ENCODE data around the gene KNDC1. TPM values are rescaled to one million over a fixed set of nuclear protein-coding genes. Genes with fewer than 3 reads are reported as not detected.

Gene KNDC1
- total RNA-seq, 4 donors from 2014 or later = 2.1 to 9.3 (median 3.5) TPM

DNA sequence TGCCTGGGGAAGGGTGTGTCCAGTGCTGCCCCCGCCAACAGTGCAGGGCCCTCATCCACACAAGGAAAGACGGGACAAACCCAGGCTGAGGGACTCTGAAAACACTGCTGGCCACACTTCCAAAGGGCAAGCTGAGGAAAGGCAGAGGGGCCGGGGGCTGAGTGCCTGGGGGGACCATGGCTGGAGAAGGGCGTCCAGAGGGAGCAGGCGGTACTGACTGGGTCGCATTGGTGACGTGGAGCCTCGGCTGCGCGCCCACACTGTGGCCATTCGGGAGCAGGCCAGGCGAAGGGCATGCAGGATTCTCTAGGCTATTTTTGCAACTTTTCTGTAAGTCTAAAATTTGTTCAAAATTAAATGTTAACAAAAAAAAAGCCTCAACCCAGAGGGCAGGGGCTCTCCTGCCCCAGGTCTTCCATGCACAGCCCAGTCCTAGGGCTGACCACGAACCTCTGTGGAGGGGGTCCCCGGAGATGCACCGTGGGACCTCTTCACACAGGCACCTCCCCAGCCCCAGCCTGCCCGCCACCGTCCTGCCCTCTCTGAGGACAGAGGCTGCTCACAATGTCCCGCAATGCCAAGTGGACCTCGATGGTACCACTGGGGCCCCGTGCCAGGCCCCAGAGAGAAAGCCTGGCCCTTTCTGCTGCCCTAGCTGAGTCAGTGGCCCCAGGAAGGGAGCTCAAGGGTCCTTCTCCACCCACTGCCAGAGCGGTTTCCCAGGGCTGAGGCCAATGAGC, 106.2 kb downstream of the KNDC1 start:
- no peak for TF ChIP-seq POLR2A (IDR thresholded peaks at IDR 0.05)
- intact Hi-C loops (cut with DNase I) = no loop called here
- Histone ChIP-seq H3K4me3 (replicated peaks in 1 of 3) (no peak overlapping the region), H3K4me1 (peaks cover 1 to 8% of the 10 kb centered on the region in 2 donors), H3K27me3 (no peaks in the 10 kb centered on the region), H3K27ac (no peak overlapping the region), H3K36me3 (no peaks in the 10 kb centered on the region), H3K9me3 (no peaks in the 10 kb centered on the region)
- WGBS, 2 donors = 73 to 93% methylated on average over 18 to 21 of the region's 21 CpGs
- no peak for DNase-seq

- WGBS, 2 donors = 81 to 90% methylated on average over 2 to 12 of the region's 14 CpGs
Observed at GRCh38 chr10:133267293-133267692, 107.3 kb downstream of the KNDC1 start.

DNA sequence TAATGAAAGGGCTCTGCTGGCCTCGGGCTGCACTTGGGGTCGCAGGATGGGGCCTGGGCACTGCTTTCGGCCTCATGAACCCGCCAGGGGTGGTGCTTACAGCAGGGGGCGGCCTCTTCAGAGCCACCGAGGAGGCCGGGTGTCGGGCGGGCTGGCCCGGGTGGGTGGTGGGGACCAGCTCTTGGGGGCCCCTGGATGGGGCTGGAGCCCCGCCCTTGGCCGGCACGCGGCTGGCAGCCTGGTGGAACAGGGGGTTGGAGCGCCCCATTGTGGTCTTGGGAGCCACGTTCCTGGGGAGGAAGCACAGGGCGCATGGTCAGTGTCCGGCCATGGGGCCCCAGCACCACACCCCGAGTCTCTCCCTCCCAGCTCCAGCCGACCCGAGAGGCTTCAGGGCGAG, 107.8 kb downstream of the KNDC1 start:
- WGBS, 2 donors = 95 to 97% methylated on average over 4 to 10 of the region's 22 CpGs
- no peaks in the 10 kb centered on the region for H3K36me3 ChIP-seq
- DNase-seq = no peak

More at GRCh38 chr10:133267293-133267692, 107.3 kb downstream of the KNDC1 start:
- intact Hi-C loops (cut with DNase I) = no loop called here
- Histone ChIP-seq H3K36me3 (no peaks in the 10 kb centered on the region), H3K27me3 (no peaks in the 10 kb centered on the region), H3K4me1 (peaks cover 0 to 4% of the 10 kb centered on the region in 2 donors), H3K9me3 (no peaks in the 10 kb centered on the region), H3K27ac (no peak overlapping the region), H3K4me3 (replicated peaks in 1 of 3) (no peak overlapping the region)
- DNase-seq = no peak
- no peak for TF ChIP-seq POLR2A (IDR thresholded peaks at IDR 0.05)
- TF ChIP-seq, protein P1, sequence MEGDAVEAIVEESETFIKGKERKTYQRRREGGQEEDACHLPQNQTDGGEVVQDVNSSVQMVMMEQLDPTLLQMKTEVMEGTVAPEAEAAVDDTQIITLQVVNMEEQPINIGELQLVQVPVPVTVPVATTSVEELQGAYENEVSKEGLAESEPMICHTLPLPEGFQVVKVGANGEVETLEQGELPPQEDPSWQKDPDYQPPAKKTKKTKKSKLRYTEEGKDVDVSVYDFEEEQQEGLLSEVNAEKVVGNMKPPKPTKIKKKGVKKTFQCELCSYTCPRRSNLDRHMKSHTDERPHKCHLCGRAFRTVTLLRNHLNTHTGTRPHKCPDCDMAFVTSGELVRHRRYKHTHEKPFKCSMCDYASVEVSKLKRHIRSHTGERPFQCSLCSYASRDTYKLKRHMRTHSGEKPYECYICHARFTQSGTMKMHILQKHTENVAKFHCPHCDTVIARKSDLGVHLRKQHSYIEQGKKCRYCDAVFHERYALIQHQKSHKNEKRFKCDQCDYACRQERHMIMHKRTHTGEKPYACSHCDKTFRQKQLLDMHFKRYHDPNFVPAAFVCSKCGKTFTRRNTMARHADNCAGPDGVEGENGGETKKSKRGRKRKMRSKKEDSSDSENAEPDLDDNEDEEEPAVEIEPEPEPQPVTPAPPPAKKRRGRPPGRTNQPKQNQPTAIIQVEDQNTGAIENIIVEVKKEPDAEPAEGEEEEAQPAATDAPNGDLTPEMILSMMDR (IDR thresholded peaks at IDR 0.05) = no peak

DNA sequence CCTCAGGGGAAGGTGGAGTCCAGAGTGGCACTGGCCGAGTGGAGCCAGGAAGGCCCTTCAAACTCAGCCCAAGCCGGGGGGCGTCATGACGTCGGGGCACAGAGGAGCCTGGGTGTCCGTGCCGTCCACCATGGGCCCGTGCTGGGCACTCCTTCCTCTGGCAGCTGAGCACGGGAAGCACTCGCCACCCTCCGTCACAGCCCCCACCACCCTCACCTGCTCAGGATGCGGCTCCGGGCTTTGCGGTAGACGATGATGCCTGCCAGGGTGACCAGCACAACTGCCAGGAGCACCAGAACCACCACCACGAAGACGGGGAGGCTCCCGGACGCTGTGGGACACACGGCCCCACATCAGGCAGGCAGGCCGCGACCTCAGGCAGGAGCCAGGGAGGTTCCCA, 108.5 kb downstream of the KNDC1 start:
- H3K36me3 ChIP-seq = no peaks in the 10 kb centered on the region
- H3K4me3 ChIP-seq (replicated peaks in 1 of 3) = no peak overlapping the region
- intact Hi-C loops (cut with DNase I) = no loop called here
- H3K27me3 ChIP-seq = no peaks in the 10 kb centered on the region
- 92% methylated on average over 7 of the region's 22 CpGs; no CpG with 5 or more reads in 1 of the 2 donors for whole genome bisulfite sequencing, 2 donors
- H3K4me1 ChIP-seq = no peaks in the 10 kb centered on the region
- no peak for DNase-seq
- H3K9me3 ChIP-seq = no peaks in the 10 kb centered on the region
- TF ChIP-seq, protein P1 (IDR thresholded peaks at IDR 0.05) = no peak
- TF ChIP-seq POLR2A (IDR thresholded peaks at IDR 0.05) = no peak
- no peak overlapping the region for H3K27ac ChIP-seq

More for the DNA sequence above, 107.8 kb downstream of the KNDC1 start:
- Histone ChIP-seq H3K27ac (no peak overlapping the region), H3K27me3 (no peaks in the 10 kb centered on the region), H3K4me1 (no peaks in the 10 kb centered on the region), H3K4me3 (replicated peaks in 1 of 3) (no peak overlapping the region), H3K9me3 (no peaks in the 10 kb centered on the region)
- TF ChIP-seq POLR2A (IDR thresholded peaks at IDR 0.05) = no peak
- TF ChIP-seq, protein P1 (IDR thresholded peaks at IDR 0.05) = no peak
- intact Hi-C loops (cut with DNase I) = no loop called here

DNA sequence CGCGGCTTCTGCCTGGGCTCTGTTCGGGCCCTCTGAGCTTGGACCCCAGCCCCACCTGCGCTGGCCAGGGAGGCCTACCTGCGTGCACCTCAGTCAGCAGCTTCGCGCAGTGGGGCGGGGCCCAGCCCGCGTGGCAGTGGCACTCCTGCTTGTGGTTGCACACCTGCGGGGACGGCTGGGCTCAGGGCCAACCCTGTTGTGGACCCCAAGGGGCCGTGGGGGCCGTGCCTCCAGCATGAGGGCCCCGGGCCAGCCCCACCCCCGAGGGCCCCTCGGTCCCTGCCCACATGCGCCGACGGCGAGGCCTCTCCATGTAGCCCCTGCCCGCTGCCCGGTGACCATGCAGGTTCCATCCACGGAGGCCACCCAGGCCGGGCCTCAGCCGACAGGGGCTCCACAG, 109.3 kb downstream of the KNDC1 start:
- Histone ChIP-seq H3K27ac (no peak overlapping the region), H3K36me3 (no peaks in the 10 kb centered on the region), H3K4me1 (no peaks in the 10 kb centered on the region), H3K27me3 (no peaks in the 10 kb centered on the region), H3K9me3 (no peaks in the 10 kb centered on the region), H3K4me3 (replicated peaks in 1 of 3) (no peak overlapping the region)
- intact Hi-C loops (cut with DNase I) = no loop called here
- TF ChIP-seq POLR2A (IDR thresholded peaks at IDR 0.05) = no peak
- TF ChIP-seq, protein P1 (IDR thresholded peaks at IDR 0.05) = no peak
- 85% methylated on average over 13 of the region's 26 CpGs; no CpG with 5 or more reads in 1 of the 2 donors for WGBS, 2 donors
- DNase-seq = no peak
